HG02943 (cell line): ENCODE results near the gene ZFP57.

Experiments used
- ATAC-seq: cut with Tn5 transposase; IDR thresholded peaks from one replicate; pipeline ENCODE4 v1.9.1; 2021; ENCODE audit warnings: mild to moderate bottlenecking, low read depth, moderate library complexity; ENCODE audit not compliant: unreplicated experiment

ZFP57 gene

DNA sequence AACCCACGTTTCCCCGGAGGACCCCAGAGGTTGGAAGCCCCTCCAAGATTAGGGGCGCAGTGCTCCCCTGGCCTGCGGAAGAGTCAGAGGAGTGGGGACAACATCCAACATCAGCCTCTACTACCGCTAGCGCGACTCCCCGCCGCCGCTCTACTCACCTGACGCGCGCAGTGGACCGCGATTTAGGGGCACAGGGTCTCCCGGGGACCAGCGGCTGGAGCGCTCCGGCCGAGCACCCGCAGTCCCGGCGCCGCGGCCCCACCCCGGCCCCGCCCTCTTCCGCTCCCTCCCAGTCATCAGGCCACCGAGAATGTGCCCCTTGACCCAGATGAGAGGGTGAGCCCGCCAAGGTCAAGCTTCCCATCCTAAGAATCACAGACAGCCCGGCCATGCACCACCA is at the start of gene ZFP57:
TSS of gene ZFP57 (minus strand) at position 249 of the 400 bp plus-strand sequence. CDS start 4,149 bp downstream, outside the sequence.
- ATAC-seq: no peak

DNA sequence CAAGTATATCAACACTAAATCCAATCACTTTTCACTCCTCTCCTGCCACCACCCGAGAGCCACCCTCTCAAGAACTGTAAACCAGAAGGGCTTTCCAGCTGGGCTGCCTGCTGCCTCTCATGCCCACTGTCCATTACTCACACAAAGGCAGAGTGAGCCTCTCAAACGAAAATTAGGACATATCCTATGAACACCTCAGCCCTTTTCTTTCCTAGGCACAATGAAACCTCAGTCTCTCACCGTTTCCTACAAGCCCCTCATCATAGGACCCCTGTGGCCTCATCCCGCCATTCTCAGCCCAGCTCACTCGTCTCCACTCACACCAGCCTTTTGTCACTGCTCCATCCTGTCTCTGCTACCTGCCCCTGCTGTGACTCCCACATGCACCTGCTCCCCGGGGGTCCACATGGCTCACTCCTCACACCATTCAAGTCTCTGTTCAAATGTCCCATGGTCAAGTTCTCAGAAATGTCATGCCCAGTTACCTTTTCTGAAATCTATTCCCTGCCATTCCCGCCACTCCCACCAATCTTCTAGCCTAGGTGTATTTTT is 49.7 kb upstream of the ZFP57 start:
- no peak for ATAC-seq

GRCh38 chr6:29729774-29730328 is 48.9 kb upstream of the ZFP57 start:
- ATAC-seq: no peak

GRCh38 chr6:29728875-29729270 is 47.9 kb upstream of the ZFP57 start:
- no peak for ATAC-seq

DNA sequence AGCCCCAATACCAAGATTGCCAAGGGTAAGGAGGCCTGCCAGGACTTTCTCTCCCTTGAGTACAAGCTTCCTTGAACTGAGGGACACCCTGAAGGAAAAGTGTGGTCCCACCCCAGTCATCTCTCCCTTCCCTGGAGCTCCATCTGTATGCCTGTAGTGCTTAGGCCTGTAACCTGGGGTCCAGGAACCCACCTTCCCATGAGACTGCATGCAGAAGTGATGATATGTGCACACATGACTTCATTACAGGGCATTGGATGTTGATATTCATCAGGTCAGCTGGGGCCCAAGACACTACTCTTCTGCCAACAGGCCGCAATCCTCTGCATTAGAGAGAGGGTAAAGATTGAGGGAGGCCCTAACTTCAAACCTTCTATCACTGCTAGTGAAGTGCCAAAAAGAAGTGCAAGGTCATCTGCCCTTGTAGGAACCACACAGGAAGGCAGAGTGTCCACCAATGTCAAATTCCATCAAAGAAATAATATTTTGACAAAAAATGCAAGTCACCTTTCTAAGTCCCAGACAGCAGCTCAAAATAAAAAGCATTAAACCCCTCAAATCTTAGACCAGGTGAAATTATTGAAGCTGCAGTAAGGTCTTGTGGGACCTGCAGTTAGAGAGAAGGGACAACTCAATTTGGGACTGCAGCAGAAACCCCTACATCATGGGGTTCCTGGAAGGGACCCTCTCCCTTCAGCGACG is 47.4 kb upstream of the ZFP57 start:
- no peak for ATAC-seq

GRCh38 chr6:29727637-29728036 is 46.7 kb upstream of the ZFP57 start:
- no peak for ATAC-seq

- ATAC-seq: no peak
Measured at GRCh38 chr6:29726571-29727194, 45.7 kb upstream of the ZFP57 start.

- no peak for ATAC-seq
Measured at GRCh38 chr6:29726001-29726400, 45.0 kb upstream of the ZFP57 start.

- ATAC-seq: no peak
Measured at GRCh38 chr6:29724937-29725869, 44.3 kb upstream of the ZFP57 start.

DNA sequence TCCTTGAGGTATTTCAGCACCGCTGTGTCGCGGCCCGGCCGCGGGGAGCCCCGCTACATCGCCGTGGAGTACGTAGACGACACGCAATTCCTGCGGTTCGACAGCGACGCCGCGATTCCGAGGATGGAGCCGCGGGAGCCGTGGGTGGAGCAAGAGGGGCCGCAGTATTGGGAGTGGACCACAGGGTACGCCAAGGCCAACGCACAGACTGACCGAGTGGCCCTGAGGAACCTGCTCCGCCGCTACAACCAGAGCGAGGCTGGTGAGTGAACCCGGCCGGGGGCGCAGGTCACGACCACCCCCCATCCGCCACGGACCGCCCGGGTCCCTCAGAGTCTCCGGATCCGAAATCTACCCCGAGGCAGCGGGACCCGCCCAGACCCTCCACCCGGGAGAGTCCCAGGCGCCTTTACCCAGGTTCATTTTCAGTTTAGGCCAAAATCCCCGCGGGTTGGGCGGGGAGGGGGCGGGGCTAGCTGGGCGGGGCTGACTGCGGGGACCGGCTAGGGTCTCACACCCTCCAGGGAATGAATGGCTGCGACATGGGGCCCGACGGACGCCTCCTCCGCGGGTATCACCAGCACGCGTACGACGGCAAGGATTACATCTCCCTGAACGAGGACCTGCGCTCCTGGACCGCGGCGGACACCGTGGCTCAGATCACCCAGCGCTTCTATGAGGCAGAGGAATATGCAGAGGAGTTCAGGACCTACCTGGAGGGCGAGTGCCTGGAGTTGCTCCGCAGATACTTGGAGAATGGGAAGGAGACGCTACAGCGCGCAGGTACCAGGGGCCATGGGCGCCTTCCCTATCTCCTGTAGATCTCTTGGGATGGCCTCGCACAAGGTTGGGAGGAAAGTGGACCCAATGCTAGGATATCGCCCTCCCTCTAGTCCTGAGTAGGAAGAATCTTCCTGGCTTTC is 43.0 kb upstream of the ZFP57 start:
- peak; percentile 54 for ATAC-seq

DNA sequence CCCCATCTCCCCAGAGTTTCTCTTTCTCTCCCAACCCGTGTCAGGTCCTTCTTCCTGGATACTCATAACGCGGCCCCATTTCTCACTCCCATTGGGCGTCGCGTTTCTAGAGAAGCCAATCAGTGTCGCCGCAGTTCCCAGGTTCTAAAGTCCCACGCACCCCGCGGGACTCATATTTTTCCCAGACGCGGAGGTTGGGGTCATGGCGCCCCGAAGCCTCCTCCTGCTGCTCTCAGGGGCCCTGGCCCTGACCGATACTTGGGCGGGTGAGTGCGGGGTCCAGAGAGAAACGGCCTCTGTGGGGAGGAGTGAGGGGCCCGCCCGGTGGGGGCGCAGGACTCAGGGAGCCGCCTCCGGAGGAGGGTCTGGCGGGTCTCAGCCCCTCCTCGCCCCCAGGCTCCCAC is 42.3 kb upstream of the ZFP57 start, which contains the start of gene HLA-F:
TSS of gene HLA-F (plus strand) at position 173 of the 404 bp plus-strand sequence. CDS start at position 203, 30 bp downstream.
- peak; percentile 84 for ATAC-seq

GRCh38 chr6:29720863-29721262 is 39.9 kb upstream of the ZFP57 start:
- no peak for ATAC-seq

- ATAC-seq: no peak
Measured at GRCh38 chr6:29710281-29710941, 29.5 kb upstream of the ZFP57 start.

DNA sequence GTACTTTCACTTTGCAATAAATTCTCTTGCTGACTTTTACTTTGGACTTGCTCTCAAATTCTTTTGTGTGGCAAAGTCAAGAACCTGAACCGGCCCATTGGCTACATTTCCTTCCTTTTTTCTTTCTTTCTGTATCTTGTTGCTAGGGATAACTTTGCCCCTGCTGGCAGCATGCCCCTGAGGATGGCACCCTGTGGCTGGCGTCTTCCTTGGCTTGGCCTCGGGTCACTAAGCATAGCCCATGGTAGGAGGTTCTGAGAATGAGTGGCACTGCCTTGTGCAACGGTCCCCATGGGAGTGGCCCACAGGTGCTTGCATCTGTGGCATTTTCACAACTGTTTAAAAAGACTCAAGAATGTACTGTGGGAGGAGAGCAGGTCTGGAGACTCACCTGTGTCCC is 28.2 kb upstream of the ZFP57 start:
- peak; percentile 23 for ATAC-seq

DNA sequence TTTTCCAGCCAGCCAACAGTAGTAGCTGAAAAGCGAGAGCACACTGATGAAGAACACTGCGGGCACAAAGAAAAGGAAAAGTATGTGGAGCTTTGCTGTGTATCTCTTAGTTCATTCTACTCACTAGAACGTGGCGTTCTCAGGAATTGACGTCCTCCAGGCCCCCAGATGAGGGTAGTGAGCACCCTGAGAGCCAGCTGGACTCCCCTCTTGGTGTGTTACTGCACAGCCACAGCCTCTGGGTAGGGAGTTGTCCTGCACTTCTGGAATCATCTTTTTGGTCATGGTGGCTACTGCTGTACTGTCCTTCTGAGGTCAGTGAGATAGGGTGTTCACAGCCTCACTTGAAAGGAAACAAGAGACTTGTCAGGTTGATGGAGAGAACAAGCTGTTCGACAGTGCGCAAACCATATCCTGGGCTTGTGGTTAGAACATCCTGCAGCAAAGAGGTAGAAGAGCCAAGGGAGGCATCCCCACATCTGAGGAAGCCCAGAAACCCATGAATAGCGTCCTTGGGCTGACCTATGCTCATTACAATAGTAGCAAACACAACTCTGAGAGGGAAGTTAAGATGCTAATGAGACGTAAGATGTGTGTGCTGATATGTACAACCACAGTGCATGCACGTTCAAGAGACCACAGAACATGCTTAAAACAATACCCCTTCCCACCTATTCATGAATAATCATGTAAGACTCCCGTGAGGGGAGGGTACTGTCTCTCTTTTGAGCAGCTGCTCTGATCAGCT is 27.7 kb upstream of the ZFP57 start:
- peak; percentile 53 for ATAC-seq

DNA sequence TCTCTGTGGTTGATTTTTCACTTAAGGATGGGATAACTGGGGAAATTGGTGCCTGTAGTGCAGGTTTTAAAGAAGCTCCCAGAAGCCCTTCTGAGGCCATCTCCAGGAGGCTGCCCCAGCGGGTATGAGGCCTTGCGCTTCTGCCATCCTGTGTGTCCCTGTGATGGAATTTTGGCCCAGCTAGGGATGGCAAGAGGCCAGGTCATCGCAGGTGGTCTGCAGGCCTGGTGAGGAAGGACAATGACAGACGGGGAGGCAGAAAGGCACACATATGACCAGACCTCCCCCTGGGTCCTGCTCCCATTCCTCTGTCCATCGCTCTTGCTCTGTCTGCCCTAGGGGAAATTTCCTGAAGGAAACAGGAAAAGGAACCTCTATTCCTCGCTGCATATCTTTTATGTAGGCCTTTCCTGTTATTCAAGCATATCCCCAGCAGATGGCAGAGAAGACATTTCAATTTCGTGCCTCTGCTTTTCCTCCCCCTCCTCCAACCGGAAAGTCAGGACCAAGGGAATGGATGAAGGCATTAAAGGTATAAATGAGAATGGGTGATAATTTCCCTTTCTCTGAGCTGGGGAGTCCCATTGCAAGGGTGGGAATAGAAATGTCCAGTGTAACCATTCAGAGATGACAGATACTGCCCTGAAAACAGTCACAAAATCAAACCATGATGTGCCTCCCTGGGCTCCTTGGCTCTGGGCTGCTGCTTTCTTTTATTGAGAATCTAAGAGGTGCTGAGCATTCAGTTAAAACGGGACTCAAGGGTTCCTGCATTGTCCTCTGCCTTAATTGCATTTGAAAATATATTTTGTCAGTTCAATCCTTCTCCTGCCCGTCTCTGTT is 24.7 kb upstream of the ZFP57 start:
- ATAC-seq: no peak

GRCh38 chr6:29702519-29703103 is 21.7 kb upstream of the ZFP57 start:
- ATAC-seq: no peak
